Embryonic facial prominence (tissue), 1 donor: Measurements from ENCODE around the gene HDAC9.

Experiments
- DNase-seq: peaks from one replicate; pipeline ENCODE4 v3.0.0-alpha.2; 2016; ENCODE audit errors: extremely low spot score

The HDAC9 gene

GRCh38 chr7:18553605-18554003, 58.1 kb downstream of the HDAC9 start:
- no peak for DNase-seq

- DNase-seq, result no peak
Measured at GRCh38 chr7:18555120-18555519, 59.6 kb downstream of the HDAC9 start.

- no peak for DNase-seq
Measured at GRCh38 chr7:18555968-18556367, 60.4 kb downstream of the HDAC9 start.

GRCh38 chr7:18558503-18558902, 63.0 kb downstream of the HDAC9 start:
- no peak for DNase-seq

GRCh38 chr7:18558910-18559309, 63.4 kb downstream of the HDAC9 start:
- DNase-seq, result no peak

- DNase-seq, result no peak
Measured at GRCh38 chr7:18559756-18560155, 64.2 kb downstream of the HDAC9 start.

GRCh38 chr7:18564779-18565178, 69.2 kb downstream of the HDAC9 start:
- DNase-seq, result no peak

- DNase-seq, result no peak
Measured at GRCh38 chr7:18565337-18565736, 69.8 kb downstream of the HDAC9 start.

- DNase-seq, result no peak
Measured at GRCh38 chr7:18566205-18566604, 70.7 kb downstream of the HDAC9 start.

GRCh38 chr7:18566829-18567228, 71.3 kb downstream of the HDAC9 start:
- no peak for DNase-seq

- no peak for DNase-seq
Measured at GRCh38 chr7:18570441-18570840, 74.9 kb downstream of the HDAC9 start.

- DNase-seq, result no peak
Measured at GRCh38 chr7:18570890-18571478, 75.4 kb downstream of the HDAC9 start.

- DNase-seq, result no peak
Measured at GRCh38 chr7:18572154-18572553, 76.6 kb downstream of the HDAC9 start.

- no peak for DNase-seq
Measured at GRCh38 chr7:18572885-18573284, 77.3 kb downstream of the HDAC9 start.

GRCh38 chr7:18573410-18574234, 78.1 kb downstream of the HDAC9 start:
- no peak for DNase-seq

- no peak for DNase-seq
Measured at GRCh38 chr7:18574235-18574540, 78.6 kb downstream of the HDAC9 start.

- DNase-seq, result no peak
Measured at GRCh38 chr7:18574676-18575075, 79.1 kb downstream of the HDAC9 start.

GRCh38 chr7:18575622-18576572, 80.3 kb downstream of the HDAC9 start:
- DNase-seq, result no peak

- DNase-seq, result no peak
Measured at GRCh38 chr7:18577096-18577771, 81.7 kb downstream of the HDAC9 start.

- no peak for DNase-seq
Measured at GRCh38 chr7:18579698-18580097, 84.1 kb downstream of the HDAC9 start.

GRCh38 chr7:18580950-18581349, 85.4 kb downstream of the HDAC9 start:
- no peak for DNase-seq

- DNase-seq, result no peak
Measured at GRCh38 chr7:18583305-18583704, 87.8 kb downstream of the HDAC9 start.
